ENCODE measurements around the gene UNC5C.

DNA sequence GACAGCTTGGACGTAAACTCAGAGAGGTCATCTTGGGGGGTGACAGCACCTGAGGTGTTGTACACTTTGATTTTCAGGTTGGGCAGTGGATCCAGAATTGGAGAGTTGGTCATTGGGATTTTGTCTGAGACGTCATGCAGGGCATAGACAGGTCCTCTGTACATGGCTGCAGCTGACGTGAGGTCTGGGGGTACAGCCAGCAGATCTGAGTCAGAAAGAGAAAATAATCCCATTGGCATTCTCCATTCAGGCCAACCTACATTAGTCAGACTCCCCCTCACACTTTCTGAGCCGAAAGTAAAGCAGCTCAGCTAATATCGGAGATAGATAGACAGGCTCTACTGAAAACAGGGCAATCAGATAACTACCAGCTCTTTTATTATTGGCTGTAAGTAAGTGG is 329.7 kb downstream of the UNC5C start:
- TF ChIP-seq CTCF (IDR thresholded peaks at IDR 0.05) (no peak), POLR2A (IDR thresholded peaks at IDR 0.05) (no peak)

Data from uterus (tissue), 2 donors.